OCI-LY3 (cell line): ENCODE data around the gene PPP6R1.

Experiments
- EZH2phosphoT487 ChIP-seq: fragments of 200-600 bp; shearing (Covaris generic); IDR thresholded peaks from 2 replicates; pipeline ENCODE4 v1.6.1; 2018; ENCODE audit warnings: antibody characterized with exemption, mixed run types, low read depth
- TF ChIP-seq, protein P1 (sequence below): fragments of 200-600, 300-600 bp; sonication (generic); IDR thresholded peaks from 2 replicates; pipeline ENCODE4 v1.5.1; 2014; ENCODE audit warnings: antibody characterized with exemption, low read length, low read depth

DNA sequence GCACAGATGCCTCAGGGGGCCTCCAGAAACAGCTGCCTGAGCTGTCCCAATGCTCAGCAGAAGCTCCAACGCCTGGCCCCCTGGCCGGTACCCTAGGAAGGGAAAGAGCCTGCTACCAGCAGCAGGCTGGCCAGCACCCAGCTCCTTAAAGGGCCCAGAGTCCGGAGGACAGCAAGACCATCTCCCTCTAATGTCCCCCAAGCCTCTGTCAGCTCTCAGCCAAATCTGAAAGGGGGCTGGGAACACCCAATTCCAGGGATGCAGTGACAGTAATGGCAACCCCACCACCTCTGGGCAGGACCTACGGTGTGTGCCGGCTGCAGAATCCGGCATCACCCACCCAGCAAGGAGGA is 4.2 kb downstream of the PPP6R1 start:
- TF ChIP-seq, protein P1, sequence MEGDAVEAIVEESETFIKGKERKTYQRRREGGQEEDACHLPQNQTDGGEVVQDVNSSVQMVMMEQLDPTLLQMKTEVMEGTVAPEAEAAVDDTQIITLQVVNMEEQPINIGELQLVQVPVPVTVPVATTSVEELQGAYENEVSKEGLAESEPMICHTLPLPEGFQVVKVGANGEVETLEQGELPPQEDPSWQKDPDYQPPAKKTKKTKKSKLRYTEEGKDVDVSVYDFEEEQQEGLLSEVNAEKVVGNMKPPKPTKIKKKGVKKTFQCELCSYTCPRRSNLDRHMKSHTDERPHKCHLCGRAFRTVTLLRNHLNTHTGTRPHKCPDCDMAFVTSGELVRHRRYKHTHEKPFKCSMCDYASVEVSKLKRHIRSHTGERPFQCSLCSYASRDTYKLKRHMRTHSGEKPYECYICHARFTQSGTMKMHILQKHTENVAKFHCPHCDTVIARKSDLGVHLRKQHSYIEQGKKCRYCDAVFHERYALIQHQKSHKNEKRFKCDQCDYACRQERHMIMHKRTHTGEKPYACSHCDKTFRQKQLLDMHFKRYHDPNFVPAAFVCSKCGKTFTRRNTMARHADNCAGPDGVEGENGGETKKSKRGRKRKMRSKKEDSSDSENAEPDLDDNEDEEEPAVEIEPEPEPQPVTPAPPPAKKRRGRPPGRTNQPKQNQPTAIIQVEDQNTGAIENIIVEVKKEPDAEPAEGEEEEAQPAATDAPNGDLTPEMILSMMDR, result no peak
- TF ChIP-seq EZH2phosphoT487, result no peak
